CD14-positive monocyte (primary cell): ENCODE data around the gene GSTCD. TPM values are rescaled to one million over a fixed set of nuclear protein-coding genes. Genes with fewer than 3 reads are reported as not detected.
A peak's percentile ranks its signal among the peaks of the same experiment; 100 is the strongest.

Experiments
- DNase-seq, 3 donors: peaks; one replicate each; pipeline ENCODE4 v3.0.0-alpha.2; 2011 to 2022
- H2AFZ ChIP-seq: 2 replicates; pipeline ENCODE4 v1.6.0; 2012; ENCODE audit warnings: mild to moderate bottlenecking, low read depth, low read length, inconsistent platforms; ENCODE audit not compliant: insufficient read depth, poor library complexity, severe bottlenecking
- H3K27ac ChIP-seq, 2 donors: 1 replicate in 1 of 2; 2 replicates in 1 of 2; pipeline ENCODE4 v1.5.1; 2012 to 2013; ENCODE audit warnings: low read length in 2 of 2, control low read depth in 1 of 2, inconsistent platforms in 1 of 2, low read depth in 1 of 2, mild to moderate bottlenecking in 1 of 2
- H3K27me3 ChIP-seq, 2 donors: one replicate each; pipeline versions ENCODE4 v1.6.0 to v1.6.1; 2011 to 2013; ENCODE audit warnings: low read length in 2 of 2; ENCODE audit not compliant: control insufficient read depth in 2 of 2, insufficient read depth in 2 of 2
- H3K36me3 ChIP-seq, 2 donors: replicated peaks in 1 of 2; 1 replicate in 1 of 2; 2 replicates in 1 of 2; pipeline versions ENCODE4 v1.5.1 to v1.6.1; 2012 to 2013; ENCODE audit warnings: low read length in 2 of 2, control low read depth in 1 of 2, inconsistent platforms in 1 of 2, mild to moderate bottlenecking in 1 of 2; ENCODE audit not compliant: insufficient read depth in 2 of 2, control insufficient read depth in 1 of 2
- H3K4me1 ChIP-seq, 2 donors: 1 replicate in 1 of 2; 2 replicates in 1 of 2; pipeline versions ENCODE4 v1.5.1 to v1.6.1; 2012 to 2013; ENCODE audit warnings: low read length in 2 of 2, control low read depth in 1 of 2, inconsistent platforms in 1 of 2, mild to moderate bottlenecking in 1 of 2, moderate library complexity in 1 of 2; ENCODE audit not compliant: insufficient read depth in 2 of 2, control insufficient read depth in 1 of 2
- H3K4me2 ChIP-seq: replicated peaks from 2 replicates; pipeline ENCODE3; 2012; ENCODE audit warnings: low read length, moderate library complexity, mild to moderate bottlenecking; ENCODE audit not compliant: poor library complexity, severe bottlenecking; ENCODE audit errors: extremely low read depth
- H3K4me3 ChIP-seq, 3 experiments: fragments of 200-600 bp in 1 of 3; sonication (generic) in 1 of 3; replicated peaks in 1 of 3; 1 replicate in 2 of 3; 2 replicates in 1 of 3; pipeline ENCODE4 v1.5.1; 2011 to 2013; ENCODE audit warnings: low read length in 3 of 3, mild to moderate bottlenecking in 3 of 3, control low read depth in 2 of 3, low read depth in 2 of 3, inconsistent platforms in 1 of 3, moderate library complexity in 1 of 3
- H3K79me2 ChIP-seq: 2 replicates; pipeline ENCODE4 v1.6.0; 2012; ENCODE audit warnings: mild to moderate bottlenecking, control low read depth, inconsistent platforms, low read length, moderate library complexity; ENCODE audit not compliant: insufficient read depth
- H3K9ac ChIP-seq: 2 replicates; pipeline ENCODE4 v1.6.0; 2017; ENCODE audit warnings: low read length, mild to moderate bottlenecking; ENCODE audit not compliant: insufficient read depth, poor library complexity, severe bottlenecking
- H3K9me3 ChIP-seq, 2 donors: replicated peaks in 1 of 2; 1 replicate in 1 of 2; 2 replicates in 1 of 2; pipeline versions ENCODE4 v1.5.1 to v1.6.1; 2012 to 2013; ENCODE audit warnings: low read length in 2 of 2, control low read depth in 1 of 2; ENCODE audit not compliant: control insufficient read depth in 1 of 2, insufficient read depth in 1 of 2
- H4K20me1 ChIP-seq: 2 replicates; pipeline ENCODE4 v1.6.0; 2012; ENCODE audit warnings: mild to moderate bottlenecking, low read length, control low read depth, moderate library complexity; ENCODE audit not compliant: insufficient read depth
- H3K27ac Mint-ChIP-seq, 7 donors: one replicate each; pipeline ENCODE4 v1.8.0; 2020; ENCODE audit warnings: mild to moderate bottlenecking in 7 of 7, mixed read lengths in 7 of 7, moderate library complexity in 6 of 7, inconsistent platforms in 2 of 7
- H3K27me3 Mint-ChIP-seq, 3 donors: one replicate each; pipeline ENCODE4 v1.8.0; 2021 to 2022; ENCODE audit warnings: low read depth in 3 of 3, mild to moderate bottlenecking in 3 of 3, mixed read lengths in 3 of 3, moderate library complexity in 3 of 3, inconsistent platforms in 1 of 3
- H3K36me3 Mint-ChIP-seq, 2 donors: one replicate each; pipeline ENCODE4 v1.8.0; 2020; ENCODE audit warnings: mixed read lengths in 2 of 2, inconsistent platforms in 1 of 2, mild to moderate bottlenecking in 1 of 2
- H3K4me1 Mint-ChIP-seq: one replicate; pipeline ENCODE4 v1.8.0; 2020; ENCODE audit warnings: mild to moderate bottlenecking, mixed read lengths
- H3K4me3 Mint-ChIP-seq, 2 donors: one replicate each; pipeline ENCODE4 v1.8.0; 2020; ENCODE audit warnings: mild to moderate bottlenecking in 2 of 2, mixed read lengths in 2 of 2, moderate library complexity in 1 of 2
- H3K9me3 Mint-ChIP-seq, 7 donors: one replicate each; pipeline ENCODE4 v1.8.0; 2020 to 2022; ENCODE audit warnings: mixed read lengths in 7 of 7, mild to moderate bottlenecking in 6 of 7, moderate library complexity in 6 of 7, inconsistent platforms in 2 of 7
- WGBS: methylation state at CpG from one replicate; pipeline ENCODE4 v1.1.5; 2013; ENCODE audit warnings: missing lambda C conversion rate; ENCODE audit not compliant: insufficient coverage; 5-methylcytosine and 5-hydroxymethylcytosine counted together
- intact Hi-C, 2 donors: fragments of 100-400 bp; cut with micrococcal nuclease; formaldehyde crosslinking; loops; one replicate each; pipeline versions ENCODE4 v1.15.0 to v1.15.1; 2023
- polyA plus RNA-seq, 3 donors: library from polyadenylated mRNA; depleted of rRNA in 1 of 3; unstranded in 2 of 3; stranded (reverse) in 1 of 3; fragments of 300-500 nt in 2 of 3; fragments of >200 nt in 1 of 3; fragmentation: Illumina TruSeq in 2 of 3; gene quantifications; 1 replicate in 2 of 3; 2 replicates in 1 of 3; pipeline ENCODE4 v1.2.3, GENCODE V29; 2012 to 2021
- TF ChIP-seq, protein P1 (sequence below): fragments of 200-600 bp; IDR thresholded peaks from one replicate; pipeline ENCODE4 v1.8.0; 2022; ENCODE audit warnings: antibody characterized with exemption, mild to moderate bottlenecking

Gene GSTCD
- polyA plus RNA-seq, 3 donors, result 0.93 to 1.5 (median 1.2) TPM

- DNase-seq, result no peak
- no peaks in the 10 kb centered on the region for H3K9me3 ChIP-seq
- TF ChIP-seq, protein P1, sequence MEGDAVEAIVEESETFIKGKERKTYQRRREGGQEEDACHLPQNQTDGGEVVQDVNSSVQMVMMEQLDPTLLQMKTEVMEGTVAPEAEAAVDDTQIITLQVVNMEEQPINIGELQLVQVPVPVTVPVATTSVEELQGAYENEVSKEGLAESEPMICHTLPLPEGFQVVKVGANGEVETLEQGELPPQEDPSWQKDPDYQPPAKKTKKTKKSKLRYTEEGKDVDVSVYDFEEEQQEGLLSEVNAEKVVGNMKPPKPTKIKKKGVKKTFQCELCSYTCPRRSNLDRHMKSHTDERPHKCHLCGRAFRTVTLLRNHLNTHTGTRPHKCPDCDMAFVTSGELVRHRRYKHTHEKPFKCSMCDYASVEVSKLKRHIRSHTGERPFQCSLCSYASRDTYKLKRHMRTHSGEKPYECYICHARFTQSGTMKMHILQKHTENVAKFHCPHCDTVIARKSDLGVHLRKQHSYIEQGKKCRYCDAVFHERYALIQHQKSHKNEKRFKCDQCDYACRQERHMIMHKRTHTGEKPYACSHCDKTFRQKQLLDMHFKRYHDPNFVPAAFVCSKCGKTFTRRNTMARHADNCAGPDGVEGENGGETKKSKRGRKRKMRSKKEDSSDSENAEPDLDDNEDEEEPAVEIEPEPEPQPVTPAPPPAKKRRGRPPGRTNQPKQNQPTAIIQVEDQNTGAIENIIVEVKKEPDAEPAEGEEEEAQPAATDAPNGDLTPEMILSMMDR, result no peak
- H2AFZ ChIP-seq, result no peak overlapping the region
- H3K9ac ChIP-seq, result no peak overlapping the region
- H3K27me3 Mint-ChIP-seq, result no peaks in the 10 kb centered on the region
- no peaks in the 10 kb centered on the region for H3K9me3 Mint-ChIP-seq
- peaks cover 55 to 63% of the 10 kb centered on the region in 2 donors for H3K36me3 ChIP-seq
- H3K4me1 Mint-ChIP-seq, result no peaks in the 10 kb centered on the region
- H3K27me3 ChIP-seq, result no peaks in the 10 kb centered on the region
- no peak overlapping the region for H3K27ac ChIP-seq
- H3K79me2 ChIP-seq, result peaks cover 9% of the 10 kb centered on the region
- intact Hi-C loops, result no loop called here
- no peaks in the 10 kb centered on the region for H3K4me1 ChIP-seq
- H4K20me1 ChIP-seq, result peaks cover 4% of the 10 kb centered on the region
- H3K4me3 Mint-ChIP-seq, result no peak overlapping the region
- H3K4me3 ChIP-seq, result no peak overlapping the region
- peaks cover 44 to 58% of the 10 kb centered on the region in 2 donors for H3K36me3 Mint-ChIP-seq
- no peak overlapping the region for H3K4me2 ChIP-seq
- H3K27ac Mint-ChIP-seq, result no peak overlapping the region
- WGBS, result 100% methylated on average over 1 of the region's 2 CpGs
Measured at GRCh38 chr4:105698607-105699006, 10.0 kb upstream of the GSTCD start.

- Histone ChIP-seq H3K27ac (peak overlapping the region in 1 of 2 donors; percentile 92), H3K4me1 (peaks cover 15 to 21% of the 10 kb centered on the region in 2 donors), H3K4me3 (peak overlapping the region; percentile 67 to 98 (median 94)), H3K9me3 (no peaks in the 10 kb centered on the region), H3K36me3 (peaks cover 0 to 2% of the 10 kb centered on the region in 2 donors), H4K20me1 (peaks cover 6% of the 10 kb centered on the region), H3K27me3 (no peaks in the 10 kb centered on the region), H3K4me2 (peak overlapping the region; percentile 81), H3K9ac (peak overlapping the region; percentile 90), H3K79me2 (peaks cover 50% of the 10 kb centered on the region), H2AFZ (peak overlapping the region; percentile 96)
- peak overlapping the region; percentile 95 to 98 (median 96) for H3K27ac Mint-ChIP-seq
- no peaks in the 10 kb centered on the region for H3K27me3 Mint-ChIP-seq
- H3K9me3 Mint-ChIP-seq, result no peaks in the 10 kb centered on the region
- no peaks in the 10 kb centered on the region for H3K36me3 Mint-ChIP-seq
- H3K4me3 Mint-ChIP-seq, result peak overlapping the region; percentile 97 to 99
- intact Hi-C loops, result no loop called here
- peaks cover 22% of the 10 kb centered on the region for H3K4me1 Mint-ChIP-seq
- no peak for DNase-seq
- TF ChIP-seq, protein P1, result no peak
- 0% methylated on average over 2 of the region's 7 CpGs for WGBS
Measured at GRCh38 chr4:105707782-105708180, 803 bp upstream of the GSTCD start.
